Measurements from ENCODE around the gene TRIM38. TPM values are rescaled to one million over a fixed set of nuclear protein-coding genes. Genes with fewer than 3 reads are reported as not detected.

Gene TRIM38, protein sequence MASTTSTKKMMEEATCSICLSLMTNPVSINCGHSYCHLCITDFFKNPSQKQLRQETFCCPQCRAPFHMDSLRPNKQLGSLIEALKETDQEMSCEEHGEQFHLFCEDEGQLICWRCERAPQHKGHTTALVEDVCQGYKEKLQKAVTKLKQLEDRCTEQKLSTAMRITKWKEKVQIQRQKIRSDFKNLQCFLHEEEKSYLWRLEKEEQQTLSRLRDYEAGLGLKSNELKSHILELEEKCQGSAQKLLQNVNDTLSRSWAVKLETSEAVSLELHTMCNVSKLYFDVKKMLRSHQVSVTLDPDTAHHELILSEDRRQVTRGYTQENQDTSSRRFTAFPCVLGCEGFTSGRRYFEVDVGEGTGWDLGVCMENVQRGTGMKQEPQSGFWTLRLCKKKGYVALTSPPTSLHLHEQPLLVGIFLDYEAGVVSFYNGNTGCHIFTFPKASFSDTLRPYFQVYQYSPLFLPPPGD
- 6.5 and 6.7 TPM in 2 replicates for total RNA-seq

DNA sequence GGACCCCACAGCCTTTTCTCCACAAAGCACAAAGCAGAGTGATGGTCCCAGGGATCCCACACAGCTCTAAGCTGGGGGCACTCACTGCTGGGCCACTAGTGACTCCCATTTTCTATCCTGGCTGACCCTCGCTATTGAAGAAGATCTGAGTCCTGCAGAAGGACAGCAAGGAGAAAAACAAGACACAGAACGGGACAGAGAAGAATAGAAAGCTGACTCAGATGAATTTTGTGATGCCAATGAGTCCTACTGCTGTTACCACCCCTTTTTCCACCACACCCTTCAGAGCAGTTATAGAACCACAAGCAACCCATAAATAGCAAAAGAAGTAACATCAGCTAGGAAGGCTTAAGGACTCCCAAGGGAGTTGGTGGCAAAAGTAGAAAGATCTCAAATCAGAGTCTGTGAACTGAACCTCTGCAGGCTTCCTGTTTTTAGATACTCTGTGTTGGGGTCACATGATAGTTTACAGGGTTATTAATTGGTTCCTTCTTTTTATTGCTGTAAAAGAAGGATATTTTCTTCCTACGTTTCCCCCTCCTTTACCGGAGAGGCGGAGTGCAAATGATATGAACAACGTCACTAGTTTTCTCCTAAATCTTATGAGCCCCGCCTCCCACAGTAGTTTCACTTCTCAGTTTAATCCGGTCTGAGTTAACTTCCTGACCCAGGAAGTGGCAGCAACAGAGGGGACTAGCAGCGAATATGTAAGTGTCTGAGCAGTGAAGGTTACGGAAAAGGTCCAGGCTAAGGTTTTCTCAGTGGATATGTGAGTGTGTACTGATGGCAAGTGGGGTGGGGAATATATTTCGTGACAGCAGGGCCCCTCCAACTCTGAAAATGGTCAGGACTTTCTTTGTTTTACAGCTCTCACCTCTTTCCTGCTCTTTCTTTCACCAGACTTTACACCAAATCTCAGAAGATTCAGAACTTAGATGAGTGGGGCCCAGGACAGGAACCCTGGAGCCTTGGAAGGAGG is at the start of gene TRIM38:
Gene TRIM38 (plus strand): TSS at position 654 of the 979 bp plus-strand sequence. CDS start 3,721 bp downstream, outside the sequence.

DNA sequence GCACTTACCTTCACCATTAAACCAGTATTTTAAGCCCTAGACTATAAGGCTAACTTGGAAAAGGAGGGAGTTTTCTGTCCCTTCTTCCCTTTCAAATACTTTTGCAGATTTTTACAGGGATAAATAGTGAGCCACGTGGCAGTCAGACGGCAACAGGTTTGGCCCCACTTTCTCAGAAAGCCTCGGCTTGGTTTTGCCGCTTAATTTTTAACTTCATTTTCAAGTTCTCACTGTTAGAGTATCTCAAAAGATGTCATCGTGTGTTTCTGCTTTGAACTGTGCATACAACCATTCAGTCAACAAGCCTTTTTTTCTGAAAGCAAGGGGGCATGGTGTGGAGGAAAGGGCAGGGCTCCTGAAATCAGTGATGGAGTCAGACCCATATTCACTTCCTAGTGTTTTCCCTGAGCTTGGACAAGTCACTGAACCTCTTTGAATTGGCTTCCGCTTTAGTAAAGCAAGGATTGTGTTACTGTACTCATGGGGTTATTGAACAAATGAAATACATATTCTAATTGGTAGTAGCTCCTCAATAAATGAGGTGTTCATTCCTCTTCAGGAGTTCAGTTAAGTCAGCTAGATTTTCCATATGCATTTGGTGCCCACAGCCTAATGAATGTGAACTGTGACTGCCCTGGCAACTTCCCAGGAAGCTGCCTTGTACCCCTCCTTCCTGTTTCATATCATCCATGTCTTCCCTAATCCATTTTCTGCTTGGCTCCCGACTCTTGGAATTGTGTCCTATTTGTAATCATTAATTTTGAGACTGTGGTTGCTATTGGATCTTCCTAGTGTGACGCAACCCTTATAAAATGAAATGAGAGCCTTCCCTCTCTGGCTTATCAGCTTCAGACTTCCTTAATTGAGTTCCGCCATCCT is 31.8 kb upstream of the TRIM38 start, which contains the start of gene SLC17A2:
Gene SLC17A2 (minus strand): TSS at position 160 of the 879 bp plus-strand sequence. CDS start 4,895 bp downstream, outside the sequence.

Small RNAs within 50 kb of the gene (small RNA-seq; reads per million reads assigned to genes)
- gene HIST1H1PS2, result 0.20 reads per million

Other genes starting within 250 kb of the TRIM38 start
- under 0.01 TPM in 1 of 2 replicates, not detected in the other for gene SLC17A4, start 208.1 kb upstream of the TRIM38 start, total RNA-seq
- not detected in 2 replicates for gene SLC17A1, start 130.8 kb upstream of the TRIM38 start, total RNA-seq
- not detected in 2 replicates for gene SLC17A3, start 88.6 kb upstream of the TRIM38 start, total RNA-seq
- gene SLC17A2, start 32.1 kb upstream of the TRIM38 start, total RNA-seq, result not detected in 2 replicates
- gene HFE, start 124.6 kb downstream of the TRIM38 start, total RNA-seq, result 10.6 and 21.5 TPM in 2 replicates

Measured in placental epithelial cell (primary cell).